HuH-7.5 (cell line): Measurements from ENCODE around the gene PLGLB1.
"Not testable (repeated sequence)": the region's sequence is repeated elsewhere in the genome, so short reads cannot be mapped to it uniquely, and the experiment has no call there.

Experiments used
- DNase-seq: peaks from one replicate; pipeline ENCODE4 v3.0.0; 2011; ENCODE audit warnings: low spot score

PLGLB1 gene

DNA sequence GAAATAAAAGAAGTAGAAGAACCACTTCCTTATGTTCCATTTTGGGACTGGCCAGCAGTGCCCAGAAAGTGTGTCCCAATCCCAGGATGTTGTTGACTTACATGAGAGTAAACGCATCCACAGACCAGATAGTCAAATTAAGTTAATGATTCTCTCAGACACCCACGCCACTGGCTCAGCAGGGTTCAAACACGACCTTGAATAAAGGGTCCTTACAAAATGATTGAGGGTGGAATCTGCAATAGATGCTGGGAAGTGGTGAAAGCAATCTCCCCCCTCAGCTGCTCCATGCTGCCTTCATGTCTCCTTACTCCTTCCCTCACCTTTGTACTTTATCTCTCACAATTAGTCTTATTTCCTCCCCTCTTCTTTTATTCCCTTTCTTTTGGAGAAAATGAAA, at the start of gene PLGLB1:
Gene PLGLB1 (minus strand): TSS at position 101 of the 400 bp plus-strand sequence. CDS start 61 bp downstream, at position 40.
- not testable (repeated sequence) for DNase-seq

GRCh38 chr2:87064305-87064704, 42.7 kb upstream of the PLGLB1 start:
- not testable (repeated sequence) for DNase-seq

DNA sequence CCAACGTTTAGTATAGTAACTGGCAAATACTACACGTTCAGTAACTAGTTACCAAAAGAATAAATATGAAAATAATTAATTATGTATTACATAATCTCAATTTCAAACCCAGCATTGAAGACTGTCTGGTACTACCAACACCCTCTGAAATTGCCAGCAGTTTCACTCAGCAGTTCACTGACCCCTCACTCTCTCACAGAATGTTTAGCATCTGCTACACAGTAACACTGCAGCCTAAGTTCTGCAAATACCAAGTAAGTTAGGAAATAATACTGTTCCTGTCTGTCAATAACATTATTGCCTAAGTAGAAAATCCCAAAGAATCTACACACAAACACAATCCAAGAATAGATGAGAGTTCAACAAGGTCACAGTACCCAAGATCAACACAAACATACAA, 41.8 kb upstream of the PLGLB1 start:
- not testable (repeated sequence) for DNase-seq

DNA sequence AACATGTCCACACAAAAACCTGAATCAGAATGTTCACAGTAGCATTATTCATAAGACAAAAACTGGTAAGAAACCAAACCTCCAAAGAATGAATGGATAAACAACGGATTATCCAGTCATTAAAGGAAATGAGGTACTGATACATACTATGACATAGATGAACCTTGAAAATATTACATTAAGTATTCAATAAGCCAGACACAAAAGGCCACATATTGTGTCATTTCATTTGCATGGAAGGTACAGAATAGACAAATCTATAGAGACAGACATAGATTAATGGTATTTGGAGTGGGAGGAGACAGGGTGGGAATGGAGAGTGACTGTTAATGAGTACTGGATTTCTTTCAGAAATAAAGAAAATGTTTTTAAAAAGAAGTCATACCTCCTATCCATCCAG, 39.9 kb upstream of the PLGLB1 start:
- not testable (repeated sequence) for DNase-seq

- DNase-seq = not testable (repeated sequence)
Observed at GRCh38 chr2:87057606-87058005, 36.0 kb upstream of the PLGLB1 start.

- DNase-seq = not testable (repeated sequence)
Observed at GRCh38 chr2:87056843-87057242, 35.2 kb upstream of the PLGLB1 start.

- DNase-seq = not testable (repeated sequence)
Observed at GRCh38 chr2:87056435-87056834, 34.8 kb upstream of the PLGLB1 start.

DNA sequence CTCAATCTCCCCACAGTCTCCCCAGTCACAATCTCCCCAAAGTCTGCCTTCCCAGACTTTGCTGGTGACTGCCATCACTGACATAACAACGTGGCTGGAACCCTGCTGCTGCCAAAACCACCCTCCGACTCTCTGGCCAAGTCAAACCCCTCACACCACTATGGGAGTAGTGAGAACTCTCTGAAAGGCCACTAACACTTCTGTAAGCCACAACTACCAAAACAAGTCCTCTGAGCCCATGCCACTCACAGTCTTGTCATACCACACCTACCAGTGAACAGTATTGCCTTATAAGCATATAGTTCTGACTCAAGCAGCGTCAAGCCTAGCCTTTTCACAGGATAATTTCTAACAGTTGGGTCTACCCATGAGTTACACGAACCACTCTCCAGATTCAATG, 32.7 kb upstream of the PLGLB1 start:
- not testable (repeated sequence) for DNase-seq

- DNase-seq = not testable (repeated sequence)
Observed at GRCh38 chr2:87041321-87041978, 19.8 kb upstream of the PLGLB1 start.

- DNase-seq = not testable (repeated sequence)
Observed at GRCh38 chr2:87028607-87029006, 7.0 kb upstream of the PLGLB1 start.

GRCh38 chr2:87026816-87027215, 5.2 kb upstream of the PLGLB1 start:
- DNase-seq = not testable (repeated sequence)

- DNase-seq = not testable (repeated sequence)
Observed at GRCh38 chr2:87025927-87026326, 4.3 kb upstream of the PLGLB1 start.

- not testable (repeated sequence) for DNase-seq
Observed at GRCh38 chr2:87023988-87024615, 2.5 kb upstream of the PLGLB1 start.

- DNase-seq = not testable (repeated sequence)
Observed at GRCh38 chr2:87021043-87021442, 601 bp downstream of the PLGLB1 start.

GRCh38 chr2:87019053-87019452, 2.6 kb downstream of the PLGLB1 start:
- not testable (repeated sequence) for DNase-seq

GRCh38 chr2:87014489-87015169, 7.0 kb downstream of the PLGLB1 start:
- not testable (repeated sequence) for DNase-seq

- not testable (repeated sequence) for DNase-seq
Observed at GRCh38 chr2:87004398-87004797, 17.2 kb downstream of the PLGLB1 start.
